Stimulated activated CD4-positive, alpha-beta T cell treated with anti-CD3 and anti-CD28 coated beads, Interleukin-1b, Interleukin-23, amount 100 ng/mL, for 24 hours (primary cell): Measurements from ENCODE around the gene ABTB2.

Source experiments
- DNase-seq, 4 experiments: peaks; one replicate each; pipeline ENCODE4 v3.0.0-alpha.2; 2020; ENCODE audit warnings: low read depth in 4 of 4, low spot score in 1 of 4

ABTB2 gene

GRCh38 chr11:34176751-34177209, 181.0 kb downstream of the ABTB2 start:
- DNase-seq: no peak

- DNase-seq: no peak
These were observed 182.4 kb downstream of the ABTB2 start for GRCh38 chr11:34175284-34176019.

GRCh38 chr11:34174412-34175041, 183.3 kb downstream of the ABTB2 start:
- peak; percentile 62 to 75 (median 70) for DNase-seq

- no peak for DNase-seq
These were observed 184.8 kb downstream of the ABTB2 start for GRCh38 chr11:34173050-34173449.

- no peak for DNase-seq
These were observed 188.1 kb downstream of the ABTB2 start for GRCh38 chr11:34169686-34170085.

GRCh38 chr11:34168642-34169420, 189.0 kb downstream of the ABTB2 start:
- DNase-seq: no peak

- no peak for DNase-seq
These were observed 189.8 kb downstream of the ABTB2 start for GRCh38 chr11:34167961-34168360.

- no peak for DNase-seq
These were observed 190.7 kb downstream of the ABTB2 start for GRCh38 chr11:34166806-34167740.

GRCh38 chr11:34165786-34166555, 191.8 kb downstream of the ABTB2 start:
- no peak for DNase-seq

- DNase-seq: no peak
These were observed 192.7 kb downstream of the ABTB2 start for GRCh38 chr11:34165121-34165520.

GRCh38 chr11:34162856-34163255, 195.0 kb downstream of the ABTB2 start:
- DNase-seq: no peak

GRCh38 chr11:34162493-34162820, 195.4 kb downstream of the ABTB2 start:
- DNase-seq: no peak

- DNase-seq: peak in 1 of 4 experiments; percentile 21
These were observed 195.9 kb downstream of the ABTB2 start for GRCh38 chr11:34161812-34162492.

GRCh38 chr11:34161361-34161760, 196.4 kb downstream of the ABTB2 start:
- no peak for DNase-seq

- no peak for DNase-seq
These were observed 197.0 kb downstream of the ABTB2 start for GRCh38 chr11:34160791-34161190.

GRCh38 chr11:34160049-34160721, 197.6 kb downstream of the ABTB2 start:
- no peak for DNase-seq

- no peak for DNase-seq
These were observed 199.1 kb downstream of the ABTB2 start for GRCh38 chr11:34158661-34159060.

- DNase-seq: no peak
These were observed 200.6 kb downstream of the ABTB2 start for GRCh38 chr11:34157163-34157562.

- no peak for DNase-seq
These were observed 202.1 kb downstream of the ABTB2 start for GRCh38 chr11:34155757-34156062.
